Neural cell (in vitro differentiated cells): ENCODE measurements around the gene GDF11.

Experiments
- CTCF ChIP-seq: fragments of 450-650 bp; IDR thresholded peaks from 2 replicates; pipeline ENCODE4 v1.5.1; 2014; ENCODE audit warnings: antibody characterized with exemption, mild to moderate bottlenecking, moderate library complexity; ENCODE audit not compliant: poor library complexity, severe bottlenecking
- EZH2 ChIP-seq: fragments of 200-600, 300-800 bp; shearing (Covaris generic), sonication (generic); IDR thresholded peaks from 2 replicates; pipeline ENCODE4 v1.6.1; 2014; ENCODE audit warnings: antibody characterized with exemption, low read length, borderline replicate concordance, mild to moderate bottlenecking; ENCODE audit not compliant: insufficient read depth, poor library complexity, severe bottlenecking
- POLR2AphosphoS5 ChIP-seq: IDR thresholded peaks from 2 replicates; pipeline ENCODE4 v1.6.1; 2012
- RAD21 ChIP-seq: fragments of 450-650 bp; conservative IDR thresholded peaks from 2 replicates; pipeline ENCODE4 v1.6.1; 2014; ENCODE audit warnings: antibody characterized with exemption, mild to moderate bottlenecking, moderate library complexity
- SMC3 ChIP-seq: fragments of 450-650 bp; conservative IDR thresholded peaks from 2 replicates; pipeline ENCODE4 v1.6.1; 2014; ENCODE audit warnings: antibody characterized with exemption, mild to moderate bottlenecking, moderate library complexity; ENCODE audit not compliant: poor library complexity
- TAF1 ChIP-seq: IDR thresholded peaks from 2 replicates; pipeline ENCODE4 v1.6.1; 2012; ENCODE audit warnings: low read depth

GRCh38 chr12:55736076-55736475 is 6.8 kb upstream of the GDF11 start:
- TF ChIP-seq POLR2AphosphoS5: no peak
- TF ChIP-seq CTCF: no peak
- TF ChIP-seq SMC3: no peak
- TF ChIP-seq RAD21: no peak
- TF ChIP-seq TAF1: no peak
- TF ChIP-seq EZH2: no peak
